ENCODE measurements around the gene NPDC1.
A peak's percentile ranks its signal among the peaks of the same experiment; 100 is the strongest.

NPDC1 gene

GRCh38 chr9:137049544-137050449, 3.8 kb upstream of the NPDC1 start:
- no peak for DNase-seq (ENCODE audit: low read depth, low spot score)
- CTCF ChIA-PET = interaction anchor here (0.8 to 10.9 kb wide), 8 partner anchors 15 to 188 kb away, joined by 3 to 364 read pairs (median 4); partner anchors contain the start of genes CLIC3, RNF224 and SAPCD2
- TF ChIP-seq CTCF (IDR thresholded peaks at IDR 0.05; ENCODE audit: insufficient read depth, low read length, missing control alignments) = peak; percentile 60
- POLR2A ChIA-PET = no interaction called here
- no peak overlapping the region for H3K4me3 ChIP-seq (ENCODE audit: low read depth, low read length)

- no peak overlapping the region for H3K4me3 ChIP-seq (ENCODE audit: low read depth, low read length)
- no peak for DNase-seq (ENCODE audit: low read depth, low spot score)
- no peak for TF ChIP-seq CTCF (IDR thresholded peaks at IDR 0.05; ENCODE audit: insufficient read depth, low read length, missing control alignments)
- CTCF ChIA-PET = interaction anchor here (0.8 to 10.9 kb wide), 8 partner anchors 14 to 189 kb away, joined by 3 to 364 read pairs (median 4); partner anchors contain the start of genes CLIC3, RNF224 and SAPCD2
- POLR2A ChIA-PET = no interaction called here
These were observed 2.9 kb upstream of the NPDC1 start for GRCh38 chr9:137048655-137049543.

- CTCF ChIA-PET = interaction anchor here (0.6 to 10.9 kb wide), 15 partner anchors 10 to 257 kb away, joined by 3 to 364 read pairs (median 7); partner anchors contain the start of genes ABCA2, CYSRT1, FUT7 and RNF208
- POLR2A ChIA-PET = no interaction called here
- no peak for DNase-seq (ENCODE audit: low read depth, low spot score)
- no peak for TF ChIP-seq CTCF (IDR thresholded peaks at IDR 0.05; ENCODE audit: insufficient read depth, low read length, missing control alignments)
- H3K4me3 ChIP-seq (ENCODE audit: low read depth, low read length) = peak overlapping the region; percentile 65
These were observed 486 bp downstream of the NPDC1 start for GRCh38 chr9:137045294-137046087.

GRCh38 chr9:137044502-137045177, 1.3 kb downstream of the NPDC1 start:
- ChIA-PET CTCF (interaction anchor here (0.6 to 2.6 kb wide), 13 partner anchors 8 to 192 kb away, joined by 3 to 36 read pairs (median 4); partner anchors contain the start of genes ABCA2, FUT7, RNF224 and SAPCD2), POLR2A (no interaction called here)
- no peak for DNase-seq (ENCODE audit: low read depth, low spot score)
- no peak for TF ChIP-seq CTCF (IDR thresholded peaks at IDR 0.05; ENCODE audit: insufficient read depth, low read length, missing control alignments)
- peak overlapping the region; percentile 65 for H3K4me3 ChIP-seq (ENCODE audit: low read depth, low read length)

GRCh38 chr9:137044037-137044436, 1.9 kb downstream of the NPDC1 start:
- H3K4me3 ChIP-seq (ENCODE audit: low read depth, low read length) = no peak overlapping the region
- TF ChIP-seq CTCF (IDR thresholded peaks at IDR 0.05; ENCODE audit: insufficient read depth, low read length, missing control alignments) = no peak
- ChIA-PET CTCF (interaction anchor here (0.6 to 2.6 kb wide), 10 partner anchors 9 to 96 kb away, joined by 3 to 36 read pairs (median 6); partner anchors contain the start of genes ABCA2, FUT7 and SAPCD2), POLR2A (no interaction called here)
- no peak for DNase-seq (ENCODE audit: low read depth, low spot score)
